HK-2 (cell line): ENCODE measurements around the gene RANBP6.
"Not testable (repeated sequence)": the region's sequence is repeated elsewhere in the genome, so short reads cannot be mapped to it uniquely, and the experiment has no call there.

ENCODE experiments used
- DNase-seq: peaks from one replicate; pipeline ENCODE4 v3.0.0-alpha.2; 2018; ENCODE audit not compliant: unreplicated experiment

RANBP6 gene

GRCh38 chr9:6015278-6016157 lies at the start of gene RANBP6:
Gene RANBP6 (minus strand): TSS chr9:6015624. CDS start chr9:6015607, 17 bp downstream.
- peak; percentile 74 for DNase-seq

- not testable (repeated sequence) for DNase-seq
These were observed 47.7 kb upstream of the RANBP6 start for GRCh38 chr9:6063146-6063545.

DNA sequence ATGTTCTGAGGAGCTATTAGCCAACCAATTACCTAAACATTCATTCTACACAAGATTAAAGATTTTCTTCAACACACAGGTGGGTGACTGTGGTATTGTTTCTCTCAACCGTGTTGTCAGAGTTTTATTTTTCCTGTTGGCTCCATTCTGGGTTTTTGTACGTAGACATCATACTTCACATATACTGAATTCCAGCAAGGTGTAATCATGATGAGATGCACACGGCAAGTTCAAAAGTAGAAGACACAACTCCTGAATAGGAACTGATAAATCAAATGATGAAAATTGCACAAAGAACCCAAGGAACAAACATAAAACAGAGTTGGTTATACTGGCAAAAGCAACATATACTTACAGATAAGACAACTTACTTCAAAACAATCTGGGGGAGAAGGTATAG lies 40.2 kb upstream of the RANBP6 start:
- no peak for DNase-seq

DNA sequence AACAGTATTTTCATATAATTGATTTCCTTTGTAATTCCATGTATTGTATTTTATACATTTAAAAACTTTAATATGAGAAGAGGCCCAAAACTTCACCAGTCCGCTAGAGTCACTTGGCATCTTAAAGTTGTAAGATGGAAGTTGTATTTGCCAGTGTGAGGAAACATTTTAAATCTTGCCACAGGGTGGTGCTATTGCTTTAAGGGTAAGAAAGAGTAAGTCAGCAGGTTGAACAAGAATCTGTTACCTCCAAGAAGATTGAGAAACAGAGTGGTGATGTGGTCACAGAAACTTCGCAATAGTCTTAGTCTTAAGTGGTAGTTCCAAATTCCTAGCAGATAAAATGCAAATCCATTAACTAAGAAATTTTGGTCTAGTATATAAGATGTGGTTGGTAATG lies 39.8 kb upstream of the RANBP6 start:
- peak; percentile 13 for DNase-seq

DNA sequence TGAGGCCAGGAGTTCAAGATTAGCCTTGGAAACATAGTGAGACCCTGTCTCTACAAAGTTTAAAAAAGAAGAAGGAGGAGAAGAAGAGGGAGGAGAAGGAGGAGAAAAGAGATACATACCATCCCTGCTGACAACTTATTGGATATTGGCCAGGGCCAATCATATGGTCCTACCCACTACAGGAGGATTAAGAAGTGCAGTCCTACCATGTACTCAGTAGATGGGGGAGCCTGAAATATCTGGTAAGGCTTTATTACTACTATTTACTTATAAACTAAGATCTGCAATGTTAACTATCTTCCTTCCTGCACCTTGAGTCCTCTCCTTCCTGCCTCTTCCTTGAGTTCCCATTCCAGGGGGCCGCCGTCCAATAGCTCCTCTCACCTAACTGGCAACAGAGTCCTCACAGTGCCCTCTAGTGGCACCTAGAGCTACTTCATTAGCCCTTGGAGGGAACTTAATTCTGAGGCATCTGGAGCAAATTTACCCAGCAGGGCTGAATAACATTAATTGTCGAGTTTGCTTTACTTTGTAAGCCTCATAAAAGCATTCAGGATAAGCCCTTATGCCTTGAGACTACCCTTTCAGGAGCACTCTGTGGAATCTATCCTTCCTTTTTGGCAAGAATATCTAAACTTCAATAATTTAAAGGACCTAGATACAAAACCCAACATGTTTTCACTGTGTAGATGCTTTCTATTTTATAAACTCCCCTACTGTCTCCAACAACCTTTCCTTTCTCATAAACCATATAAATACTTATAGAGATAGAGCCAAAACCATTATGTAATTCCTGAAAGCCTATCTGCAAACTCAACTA lies 39.1 kb upstream of the RANBP6 start:
- DNase-seq, result peak; percentile 52

GRCh38 chr9:6052293-6052919 lies 37.0 kb upstream of the RANBP6 start:
- no peak for DNase-seq

DNA sequence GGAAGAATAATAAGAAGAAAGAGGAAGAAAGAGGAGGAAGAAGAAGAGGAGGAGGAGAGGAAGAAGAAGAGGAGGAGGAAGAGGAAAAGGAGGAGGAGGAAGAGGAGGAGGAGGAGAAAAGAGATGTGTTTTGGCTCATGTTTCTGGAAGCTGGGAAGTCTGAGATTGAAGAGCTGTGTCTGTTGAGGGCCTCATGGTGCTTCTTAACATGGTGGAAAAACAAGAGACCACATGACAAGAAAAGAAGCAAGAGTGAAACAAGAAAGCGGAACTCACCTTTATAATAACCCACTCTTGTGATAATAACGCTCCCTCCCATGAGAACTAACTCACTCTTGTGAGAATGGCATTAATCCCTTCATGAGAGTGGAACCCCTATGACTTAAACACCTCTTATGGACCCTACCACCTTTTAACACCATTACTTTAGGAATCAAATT lies 36.1 kb upstream of the RANBP6 start:
- DNase-seq, result no peak

DNA sequence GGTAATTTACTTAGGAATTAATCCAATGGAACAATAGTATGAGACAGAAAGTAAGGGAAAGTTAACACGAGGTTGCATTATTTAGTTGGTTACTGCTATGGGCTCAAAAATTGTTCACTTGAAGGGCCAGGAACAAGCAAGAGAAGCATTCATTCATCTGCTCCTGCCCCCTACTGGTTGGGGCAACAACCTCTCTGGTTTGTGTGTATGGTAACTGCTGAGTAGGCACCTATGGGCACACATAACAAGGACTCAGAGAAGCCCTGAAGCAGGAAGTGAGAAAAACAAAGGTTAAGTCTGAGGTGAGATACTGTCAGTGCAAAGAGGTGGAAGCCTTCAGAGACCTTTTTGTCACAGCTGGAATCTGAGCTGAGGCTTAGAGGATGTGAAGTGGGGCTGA lies 34.4 kb upstream of the RANBP6 start:
- no peak for DNase-seq

- DNase-seq, result no peak
These were observed 32.6 kb upstream of the RANBP6 start for GRCh38 chr9:6048039-6048438.

DNA sequence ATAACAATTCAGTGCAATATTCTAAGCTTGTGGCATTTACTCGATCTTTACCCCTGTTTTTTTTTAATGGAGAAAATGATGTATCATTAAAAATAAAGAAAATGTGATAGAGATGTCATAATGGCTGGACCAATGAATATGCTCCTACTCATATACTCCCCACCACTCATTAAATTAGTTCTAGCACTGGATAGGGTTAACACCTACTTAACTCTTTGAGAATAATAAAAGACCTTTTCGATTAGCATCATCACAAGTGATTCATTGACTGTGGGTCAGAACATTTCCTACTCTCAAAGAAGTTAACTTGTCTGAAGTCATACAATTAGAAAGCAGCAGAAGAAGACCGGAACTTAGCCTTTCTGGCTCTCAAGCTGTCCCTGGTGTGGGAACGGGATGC lies 31.6 kb upstream of the RANBP6 start:
- DNase-seq, result no peak

DNA sequence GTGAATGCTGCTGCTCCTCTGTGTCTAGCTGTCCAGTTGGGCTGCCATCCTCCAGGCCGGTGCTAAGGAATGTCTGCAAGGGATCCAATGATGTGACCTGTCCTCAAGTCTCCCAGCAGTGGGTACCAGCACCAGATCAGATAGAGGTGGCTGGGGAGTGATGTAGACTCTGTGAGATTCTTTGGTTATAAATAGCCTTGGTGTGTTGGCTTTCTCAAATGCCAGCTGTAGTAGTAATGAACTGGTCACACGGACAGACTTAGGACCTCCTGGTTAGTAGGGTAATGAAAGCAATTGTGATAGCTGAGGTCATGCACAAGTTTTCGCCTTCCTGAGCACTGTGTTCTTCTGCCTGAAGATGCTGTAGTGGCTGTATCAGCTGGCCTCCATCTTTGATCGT lies 29.9 kb upstream of the RANBP6 start:
- DNase-seq, result no peak

GRCh38 chr9:6040077-6040476 lies 24.7 kb upstream of the RANBP6 start:
- DNase-seq, result no peak

GRCh38 chr9:6036391-6036790 lies 21.0 kb upstream of the RANBP6 start:
- no peak for DNase-seq

DNA sequence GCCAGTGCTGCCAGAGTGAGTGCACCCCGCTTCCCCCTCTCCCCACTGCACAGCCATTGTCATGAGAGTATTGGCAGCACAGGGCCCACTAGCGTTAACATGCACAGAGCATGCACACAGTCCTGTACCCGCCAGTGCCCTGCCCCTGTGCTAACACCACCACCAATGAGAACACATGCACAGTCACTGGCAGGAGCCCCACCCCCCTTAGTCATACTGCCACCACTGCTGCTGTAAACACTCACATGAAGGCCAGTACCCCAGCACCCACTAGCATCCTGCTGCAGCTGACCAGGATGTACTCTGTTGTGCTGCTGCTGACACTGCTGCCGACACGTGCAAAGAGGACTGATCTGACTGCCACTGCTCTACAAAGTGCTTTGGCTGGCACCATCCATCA lies 19.5 kb upstream of the RANBP6 start:
- no peak for DNase-seq

DNA sequence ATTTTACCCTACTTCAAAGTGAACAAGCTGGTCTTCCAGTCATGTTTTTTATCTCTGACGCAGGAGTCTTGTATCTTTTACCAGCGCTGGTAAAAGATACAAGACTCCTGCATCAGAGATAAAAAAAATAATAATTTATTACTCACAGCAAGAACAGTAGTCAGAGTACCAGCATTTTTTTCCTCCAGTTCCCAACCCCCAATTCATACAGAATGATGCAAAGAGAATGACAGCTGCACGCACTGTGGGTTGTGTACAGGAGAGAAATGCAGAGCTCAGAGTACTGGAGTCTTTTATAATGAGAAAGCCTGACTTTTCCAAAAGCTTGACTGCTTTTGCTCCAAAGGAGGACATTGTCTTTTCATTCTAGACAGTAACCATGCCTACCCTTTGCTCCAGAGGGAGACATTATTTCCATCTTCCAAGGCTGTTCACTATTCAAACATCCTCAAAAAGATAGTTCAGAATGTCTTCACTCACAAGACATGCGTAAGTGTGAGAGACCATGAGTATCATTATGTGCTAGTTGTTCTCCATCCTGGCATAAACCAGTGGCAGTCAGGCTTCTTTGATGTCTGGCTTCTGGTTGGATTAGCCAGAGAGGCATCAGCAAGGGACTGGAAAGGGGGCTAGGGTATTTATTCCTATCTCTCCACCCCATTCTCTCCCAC lies 14.3 kb upstream of the RANBP6 start:
- no peak for DNase-seq

DNA sequence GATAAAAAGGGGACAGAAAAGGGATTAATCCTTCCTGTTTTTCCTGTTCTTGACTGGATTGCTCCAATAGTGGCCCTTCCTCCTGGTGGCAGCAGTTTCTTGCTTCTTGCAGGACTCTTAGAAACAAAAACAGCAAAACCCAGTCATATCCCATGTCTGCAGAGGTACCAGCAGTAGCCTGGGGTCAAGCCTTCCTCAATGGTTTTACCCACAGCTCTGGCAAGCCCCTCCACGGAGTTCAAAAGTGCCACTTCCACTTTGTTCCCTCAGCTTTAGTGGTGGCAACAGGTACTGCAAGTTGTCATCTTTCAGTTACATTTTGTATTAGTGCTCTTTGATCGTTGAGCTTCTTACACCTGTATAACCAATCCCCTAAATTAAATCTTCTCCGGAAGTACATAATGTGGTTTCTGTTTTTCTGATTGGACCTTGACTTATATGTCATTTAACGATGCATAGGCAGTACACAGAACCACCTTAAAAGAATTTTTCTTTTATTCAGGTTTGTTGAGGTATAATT lies 8.7 kb upstream of the RANBP6 start:
- DNase-seq, result no peak

DNA sequence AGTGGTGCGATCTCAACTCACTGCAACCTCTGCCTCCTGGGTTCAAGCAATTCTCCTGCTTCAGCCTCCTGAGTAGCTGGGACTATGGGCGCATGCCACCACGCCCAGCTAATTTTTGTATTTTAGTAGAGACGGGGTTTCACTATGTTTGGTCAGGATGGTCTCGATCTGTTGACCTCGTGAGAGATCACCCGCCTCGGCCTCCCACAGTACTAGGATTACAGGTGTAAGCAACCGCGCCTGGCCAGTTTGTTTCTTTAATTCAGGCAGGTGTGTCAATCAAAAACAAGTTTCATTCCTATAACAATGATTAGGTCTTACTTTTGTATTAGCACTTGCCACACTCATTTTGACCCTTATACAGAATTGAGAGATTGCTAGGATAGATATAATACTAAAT lies 1.6 kb upstream of the RANBP6 start:
- not testable (repeated sequence) for DNase-seq

GRCh38 chr9:6014670-6015270 lies 654 bp downstream of the RANBP6 start:
- no peak for DNase-seq

DNA sequence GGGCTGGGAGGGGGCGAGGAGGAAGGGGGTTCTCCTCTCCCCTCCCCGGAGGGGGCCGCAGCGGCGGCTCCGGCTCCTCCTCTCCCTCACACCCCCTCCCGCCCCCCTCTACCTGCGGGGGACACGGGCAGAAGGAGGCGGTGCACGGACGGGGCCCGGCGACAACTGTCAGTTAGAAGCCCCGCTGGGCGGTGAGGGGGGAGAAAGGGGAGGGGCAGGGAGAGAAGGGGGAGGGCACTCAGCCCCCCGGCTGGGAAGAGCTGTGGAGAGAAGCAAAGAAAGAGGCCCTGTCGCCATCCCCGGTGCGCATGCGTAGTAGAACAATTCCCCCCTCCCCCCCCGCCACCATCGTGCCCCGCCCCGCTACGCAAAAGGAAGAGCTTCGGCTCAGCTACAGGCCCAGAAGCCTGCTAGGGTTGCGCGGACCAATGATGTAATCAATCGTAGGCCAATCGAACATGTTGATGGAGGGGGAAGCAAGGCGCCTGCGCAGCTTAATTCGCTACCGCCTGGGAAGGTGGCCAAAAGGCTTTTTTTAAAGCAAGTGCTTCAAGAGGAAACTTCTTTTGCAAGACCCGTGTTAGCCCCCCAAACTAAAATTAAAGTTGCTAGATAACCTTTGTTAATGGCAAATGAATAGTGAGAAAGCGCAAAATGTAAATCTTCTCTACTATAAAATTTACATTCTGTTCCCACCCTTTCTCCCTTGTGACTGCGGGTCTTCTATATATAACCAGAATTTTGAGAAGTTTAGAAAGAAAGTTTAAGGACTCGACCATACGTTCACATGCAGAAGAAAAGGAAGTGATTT lies 7.0 kb downstream of the RANBP6 start:
- DNase-seq, result peak; percentile 94

GRCh38 chr9:6007770-6008168 lies 7.7 kb downstream of the RANBP6 start:
- peak; percentile 51 for DNase-seq
